DMS114 treated with DMSO at 0.1 percent for 48 hours (cell line): ENCODE results near the gene TECR.
"Not testable (repeated sequence)": the region's sequence is repeated elsewhere in the genome, so short reads cannot be mapped to it uniquely, and the experiment has no call there.

Experiments used
- DNase-seq: peaks from one replicate; lab custom pipeline; 2025; ENCODE audit not compliant: unreplicated experiment; lab: John Stamatoyannopoulos, UW

TECR gene

GRCh38 chr19:14559916-14560775 is 30.8 kb downstream of the TECR start:
- no peak for DNase-seq

- DNase-seq: no peak
These were observed 31.3 kb downstream of the TECR start for GRCh38 chr19:14560776-14561108.

GRCh38 chr19:14561249-14561648 is 31.9 kb downstream of the TECR start:
- DNase-seq: no peak

- DNase-seq: no peak
These were observed 32.5 kb downstream of the TECR start for GRCh38 chr19:14561847-14562351.

GRCh38 chr19:14562660-14563589 is 33.5 kb downstream of the TECR start:
- no peak for DNase-seq

GRCh38 chr19:14563590-14563926 is 34.2 kb downstream of the TECR start:
- DNase-seq: no peak

GRCh38 chr19:14563989-14564651 is 34.7 kb downstream of the TECR start:
- no peak for DNase-seq

- not testable (repeated sequence) for DNase-seq
These were observed 35.4 kb downstream of the TECR start for GRCh38 chr19:14564652-14565297.

GRCh38 chr19:14565298-14565679 is 35.9 kb downstream of the TECR start:
- DNase-seq: no peak

- DNase-seq: no peak
These were observed 36.6 kb downstream of the TECR start for GRCh38 chr19:14565765-14566711.

GRCh38 chr19:14566712-14567077 is 37.3 kb downstream of the TECR start:
- no peak for DNase-seq

- no peak for DNase-seq
These were observed 37.7 kb downstream of the TECR start for GRCh38 chr19:14567079-14567478.

GRCh38 chr19:14570864-14571527 is 41.6 kb downstream of the TECR start:
- no peak for DNase-seq

GRCh38 chr19:14571695-14572490 is 42.5 kb downstream of the TECR start, which contains the start of gene NDUFB7:
NDUFB7 (minus strand) TSS chr19:14572066; CDS start chr19:14572000, 66 bp downstream.
- DNase-seq: peak; percentile 78

GRCh38 chr19:14575428-14575980 is 46.1 kb downstream of the TECR start:
- no peak for DNase-seq

GRCh38 chr19:14576363-14576762 is 47.0 kb downstream of the TECR start:
- DNase-seq: no peak

- DNase-seq: no peak
These were observed 47.9 kb downstream of the TECR start for GRCh38 chr19:14577264-14577663.

- no peak for DNase-seq
These were observed 48.6 kb downstream of the TECR start for GRCh38 chr19:14577885-14578427.
